H1 (cell line): Measurements from ENCODE around the gene EFEMP2. TPM values are rescaled to one million over a fixed set of nuclear protein-coding genes. Genes with fewer than 3 reads are reported as not detected.
A peak's percentile ranks its signal among the peaks of the same experiment; 100 is the strongest.

ENCODE experiments used
- CTCF ChIA-PET: fragments of 300-600 bp; sonication (Branson Sonifier 250); formaldehyde crosslinking; loops from one replicate; lab custom pipeline; 2021; ENCODE audit not compliant: partially characterized antibody; lab: Charles Lee
- POLR2A ChIA-PET: fragments of 300-600 bp; sonication (Branson Sonifier 250); formaldehyde crosslinking; loops from one replicate; lab custom pipeline; 2021; ENCODE audit warnings: inconsistent platforms; ENCODE audit not compliant: partially characterized antibody; lab: Charles Lee
- DNase-seq, 2 experiments: peaks; one replicate each; pipeline versions ENCODE4 v3.0.0 to v3.0.0-alpha.2; 2010 to 2022; ENCODE audit warnings: low spot score in 2 of 2, low read depth in 1 of 2, mixed read lengths in 1 of 2
- FAIRE-seq: peaks from 2 replicates; lab custom pipeline; 2011; peaks lifted over from hg19 to GRCh38; lab: Jason Lieb, UNC
- H2AFZ ChIP-seq: 2 replicates; pipeline ENCODE4 v1.8.1; 2012; ENCODE audit warnings: low read length, inconsistent platforms
- H2AK5ac ChIP-seq: 2 replicates; pipeline ENCODE4 v1.6.1; 2013; ENCODE audit warnings: low read depth, low read length
- H2BK120ac ChIP-seq: replicated peaks from 2 replicates; pipeline ENCODE3; 2013; ENCODE audit warnings: low read depth, low read length, inconsistent platforms
- H2BK12ac ChIP-seq: 2 replicates; pipeline ENCODE4 v1.6.1; 2013; ENCODE audit warnings: low read depth, low read length
- H2BK15ac ChIP-seq: 2 replicates; pipeline ENCODE4 v1.6.1; 2013; ENCODE audit warnings: low read length
- H2BK20ac ChIP-seq: 2 replicates; pipeline ENCODE4 v1.6.1; 2013; ENCODE audit warnings: low read length
- H2BK5ac ChIP-seq: 2 replicates; pipeline ENCODE4 v1.6.1; 2013; ENCODE audit warnings: low read depth, low read length
- H3K14ac ChIP-seq: 2 replicates; pipeline ENCODE4 v1.6.1; 2013; ENCODE audit warnings: inconsistent platforms; ENCODE audit not compliant: insufficient read length
- H3K18ac ChIP-seq: 2 replicates; pipeline ENCODE4 v1.6.1; 2013; ENCODE audit warnings: low read length; ENCODE audit errors: extremely low read depth
- H3K23ac ChIP-seq: 2 replicates; pipeline ENCODE4 v1.6.1; 2013; ENCODE audit warnings: inconsistent platforms; ENCODE audit not compliant: insufficient read length
- H3K23me2 ChIP-seq: 2 replicates; pipeline ENCODE4 v1.6.1; 2013; ENCODE audit warnings: low read depth, low read length
- H3K27ac ChIP-seq: 2 replicates; pipeline ENCODE4 v1.6.1; 2011; ENCODE audit warnings: low read depth, low read length, inconsistent platforms
- H3K27me3 ChIP-seq, 4 experiments: replicated peaks in 1 of 4; 1 replicate in 1 of 4; 2 replicates in 3 of 4; pipeline versions ENCODE4 v1.6.1 to v1.8.1; 2011 to 2013; ENCODE audit warnings: low read length in 3 of 4, mild to moderate bottlenecking in 3 of 4, inconsistent platforms in 2 of 4, mixed read lengths in 2 of 4, moderate library complexity in 1 of 4; ENCODE audit not compliant: control insufficient read depth in 3 of 4, insufficient read depth in 3 of 4; ENCODE audit errors: extremely low read depth in 1 of 4
- H3K36me3 ChIP-seq, 4 experiments: 2 replicates each; pipeline versions ENCODE4 v1.6.1 to v1.8.1; 2011 to 2013; ENCODE audit warnings: mild to moderate bottlenecking in 4 of 4, low read length in 3 of 4, moderate library complexity in 2 of 4, control low read depth in 1 of 4, inconsistent platforms in 1 of 4; ENCODE audit not compliant: insufficient read depth in 4 of 4, control insufficient read depth in 2 of 4
- H3K4ac ChIP-seq: replicated peaks from 2 replicates; pipeline ENCODE3; 2013; ENCODE audit warnings: low read length, low read depth, mixed read lengths, inconsistent platforms; ENCODE audit not compliant: insufficient read length
- H3K4me1 ChIP-seq, 4 experiments: replicated peaks in 1 of 4; 1 replicate in 1 of 4; 2 replicates in 3 of 4; pipeline versions ENCODE4 v1.6.1 to v1.8.1; 2011 to 2013; ENCODE audit warnings: low read length in 3 of 4, inconsistent platforms in 2 of 4, mixed read lengths in 1 of 4; ENCODE audit not compliant: insufficient read depth in 4 of 4, control insufficient read depth in 3 of 4
- H3K4me2 ChIP-seq, 2 experiments: 2 replicates each; pipeline versions ENCODE4 v1.6.1 to v1.8.1; 2011 to 2013; ENCODE audit warnings: low read depth in 2 of 2, low read length in 2 of 2, control low read depth in 1 of 2, inconsistent platforms in 1 of 2, mild to moderate bottlenecking in 1 of 2; ENCODE audit not compliant: insufficient read depth in 1 of 2
- H3K4me3 ChIP-seq, 4 experiments: fragments of 200-600, 300-600 bp in 1 of 4; sonication (generic), shearing (Covaris generic), sonication (Bioruptor Twin) in 1 of 4; 2 replicates each; pipeline versions ENCODE4 v1.5.1 to v1.8.1; 2011 to 2016; ENCODE audit warnings: low read length in 4 of 4, low read depth in 3 of 4, control low read depth in 2 of 4, inconsistent platforms in 2 of 4, mild to moderate bottlenecking in 2 of 4, mixed read lengths in 1 of 4, moderate library complexity in 1 of 4; ENCODE audit not compliant: insufficient read depth in 2 of 4; ENCODE audit errors: extremely low read depth in 1 of 4
- H3K56ac ChIP-seq: replicated peaks from 2 replicates; pipeline ENCODE3; 2013; ENCODE audit warnings: low read depth, mild to moderate bottlenecking, mixed read lengths, low read length, inconsistent platforms; ENCODE audit not compliant: insufficient read length
- H3K79me1 ChIP-seq: 2 replicates; pipeline ENCODE4 v1.6.1; 2013; ENCODE audit warnings: low read depth, low read length, control low read depth
- H3K79me2 ChIP-seq, 2 experiments: 2 replicates each; pipeline versions ENCODE4 v1.6.1 to v1.8.1; 2012 to 2013; ENCODE audit warnings: low read length in 2 of 2, mild to moderate bottlenecking in 2 of 2, inconsistent platforms in 1 of 2; ENCODE audit not compliant: insufficient read depth in 2 of 2, control insufficient read depth in 1 of 2
- H3K9ac ChIP-seq, 4 experiments: replicated peaks in 1 of 4; 1 replicate in 1 of 4; 2 replicates in 3 of 4; pipeline versions ENCODE4 v1.6.1 to v1.8.1; 2011 to 2013; ENCODE audit warnings: low read depth in 3 of 4, low read length in 3 of 4, control low read depth in 2 of 4, mild to moderate bottlenecking in 2 of 4, moderate library complexity in 2 of 4, inconsistent platforms in 1 of 4; ENCODE audit errors: extremely low read depth in 1 of 4
- H3K9me3 ChIP-seq, 2 experiments: 2 replicates each; pipeline versions ENCODE4 v1.6.1 to v1.8.1; 2012 to 2013; ENCODE audit warnings: mild to moderate bottlenecking in 2 of 2, moderate library complexity in 2 of 2, control low read depth in 1 of 2, inconsistent platforms in 1 of 2, low read depth in 1 of 2, low read length in 1 of 2, mixed read lengths in 1 of 2; ENCODE audit not compliant: insufficient read depth in 2 of 2
- H4K20me1 ChIP-seq, 2 experiments: replicated peaks in 1 of 2; 2 replicates each; pipeline versions ENCODE3 to v1.8.1; 2011 to 2013; ENCODE audit warnings: inconsistent platforms in 2 of 2, low read length in 2 of 2, mild to moderate bottlenecking in 1 of 2; ENCODE audit not compliant: insufficient read depth in 2 of 2, control insufficient read depth in 1 of 2
- H4K5ac ChIP-seq: 2 replicates; pipeline ENCODE4 v1.6.1; 2013; ENCODE audit warnings: low read length, low read depth, mixed read lengths, inconsistent platforms; ENCODE audit not compliant: insufficient read length
- H4K8ac ChIP-seq: 2 replicates; pipeline ENCODE4 v1.8.0; 2013; ENCODE audit warnings: mild to moderate bottlenecking, moderate library complexity, low read length, inconsistent platforms; ENCODE audit not compliant: insufficient read depth; ENCODE audit errors: extremely low read depth
- H4K91ac ChIP-seq: replicated peaks from 2 replicates; pipeline ENCODE3; 2013; ENCODE audit warnings: low read length, mixed read lengths, inconsistent platforms; ENCODE audit not compliant: insufficient read length
- BRCA1 ChIP-seq: IDR thresholded peaks from 2 replicates; pipeline ENCODE4 v1.6.1; 2012; ENCODE audit warnings: low read depth, low read length, improper control_type of control experiment
- CEBPB ChIP-seq: IDR thresholded peaks from 2 replicates; pipeline ENCODE4 v1.6.1; 2012; ENCODE audit warnings: low read depth, low read length
- E2F6 ChIP-seq: IDR thresholded peaks from 2 replicates; pipeline ENCODE4 v1.6.1; 2012; ENCODE audit warnings: inconsistent platforms
- EZH2 ChIP-seq: fragments of 200-600 bp; sonication (generic); IDR thresholded peaks from 2 replicates; pipeline ENCODE4 v1.7.1; 2012; ENCODE audit warnings: low read depth, mild to moderate bottlenecking, moderate library complexity, low read length, inconsistent platforms; ENCODE audit not compliant: severe bottlenecking
- HDAC6 ChIP-seq: IDR thresholded peaks from one replicate; pipeline ENCODE4 v1.7.1; 2012; ENCODE audit warnings: low read depth, mild to moderate bottlenecking, inconsistent platforms, low read length, moderate library complexity
- KDM1A ChIP-seq: fragments of 200-600, 300-600 bp; sonication (generic); IDR thresholded peaks from 2 replicates; pipeline ENCODE4 v1.7.1; 2016; ENCODE audit warnings: mild to moderate bottlenecking, low read length, borderline replicate concordance
- KDM5A ChIP-seq: fragments of 200-600 bp; IDR thresholded peaks from 2 replicates; pipeline ENCODE4 v1.7.1; 2012; ENCODE audit warnings: mild to moderate bottlenecking, low read length, inconsistent platforms, mixed read lengths
- PHF8 ChIP-seq: fragments of 200-600 bp; sonication (generic); conservative IDR thresholded peaks from 2 replicates; pipeline ENCODE4 v1.7.1; 2012; ENCODE audit warnings: low read depth, mild to moderate bottlenecking, inconsistent platforms, low read length, moderate library complexity
- RAD21 ChIP-seq, 2 experiments: IDR thresholded peaks in 1 of 2; conservative IDR thresholded peaks in 1 of 2; 2 replicates each; pipeline ENCODE4 v1.6.1; 2011; ENCODE audit warnings: low read depth in 2 of 2, low read length in 2 of 2, improper control_type of control experiment in 1 of 2, inconsistent platforms in 1 of 2, mild to moderate bottlenecking in 1 of 2, moderate library complexity in 1 of 2
- RXRA ChIP-seq: IDR thresholded peaks from 2 replicates; pipeline ENCODE4 v1.6.1; 2011; ENCODE audit warnings: low read depth, mild to moderate bottlenecking, low read length, moderate library complexity; ENCODE audit not compliant: insufficient read depth
- SIX5 ChIP-seq: IDR thresholded peaks from 2 replicates; pipeline ENCODE4 v1.6.1; 2011; ENCODE audit warnings: mild to moderate bottlenecking, low read depth, low read length
- SUZ12 ChIP-seq: fragments of 200-600 bp; sonication (generic); IDR thresholded peaks from 2 replicates; pipeline ENCODE4 v1.6.1; 2012; ENCODE audit warnings: mild to moderate bottlenecking, inconsistent platforms, low read length, moderate library complexity, mixed read lengths
- WGBS, 2 experiments: shearing (Covaris generic) in 1 of 2; methylation state at CpG; one replicate each; pipeline versions ENCODE4 v1.1.6 to v1.1.7; 2013 to 2015; ENCODE audit warnings: low lambda C conversion rate in 2 of 2, mixed read lengths in 2 of 2, inconsistent platforms in 1 of 2, low coverage in 1 of 2, missing lambda C conversion rate in 1 of 2; ENCODE audit not compliant: insufficient replicate concordance in 2 of 2, insufficient coverage in 1 of 2, insufficient read length in 1 of 2; ENCODE audit errors: extremely low coverage in 1 of 2, missing lambda C conversion rate in 1 of 2; 5-methylcytosine and 5-hydroxymethylcytosine counted together
- polyA plus RNA-seq, 7 experiments: library from polyadenylated mRNA; depleted of rRNA in 3 of 7; stranded (reverse) in 5 of 7; unstranded in 2 of 7; fragments of >200 nt in 5 of 7; fragments of 200-250 nt in 2 of 7; gene quantifications; 1 replicate in 5 of 7; 2 replicates in 1 of 7; 4 replicates in 1 of 7; pipeline versions ENCODE4 v1.2.1 to v1.2.3, GENCODE V29; 2011 to 2013; ENCODE audit warnings: missing spikeins in 2 of 7, mixed read lengths in 2 of 7
- total RNA-seq: library from RNA; stranded (reverse); fragmentation: NEBNext Ultra II Directional; extraction: Animal tissue kit (Norgen Biotek cat#: 25700); gene quantifications from 2 replicates; pipeline ENCODE4 v1.2.1, GENCODE V29; 2021

The EFEMP2 gene
- total and polyA plus RNA-seq, 2 of the 8 experiments (the other 6 are each of a cell fraction or from before 2014, with no cell fraction given): 8.8 to 17.2 TPM

- FAIRE-seq (no peak), DNase-seq (no peak)
- Histone ChIP-seq H3K4me3 (peak overlapping the region; percentile 75 to 95 (median 82)), H3K27me3 (no peaks in the 10 kb centered on the region), H2BK20ac (no peak overlapping the region), H3K27ac (peak overlapping the region; percentile 82; the same call in 1 of the 2 replicates), H4K5ac (peak overlapping the region; percentile 64), H4K8ac (peak overlapping the region; percentile 64), H3K14ac (no peak overlapping the region), H3K4me1 (peaks cover 0 to 14% (median 6%) of the 10 kb centered on the region in 4 experiments; a peak in 5 of 7 replicates), H3K23ac (no peak overlapping the region), H3K4me2 (peak overlapping the region; percentile 95 to 97), H2BK5ac (peak overlapping the region; percentile 89; the same call in 1 of the 2 replicates), H3K4ac (peak overlapping the region; percentile 32), H3K18ac (peak overlapping the region; percentile 38; the same call in 1 of the 2 replicates), H3K9ac (peak overlapping the region; percentile 74 to 97 (median 86)), H2BK12ac (peak overlapping the region; percentile 43; the same call in 1 of the 2 replicates), H2BK15ac (0 out of 2 replicates have a peak overlapping the region, but pooled peaks have one; percentile 3), H4K20me1 (peaks cover 6 to 9% of the 10 kb centered on the region in 2 experiments), H3K79me1 (peaks cover 5% of the 10 kb centered on the region), H2AK5ac (no peak overlapping the region), H3K79me2 (peaks cover 6 to 20% of the 10 kb centered on the region in 2 experiments), H2BK120ac (no peak overlapping the region), H3K23me2 (peaks cover 19% of the 10 kb centered on the region), H3K56ac (peak overlapping the region; percentile 59), H4K91ac (peak overlapping the region; percentile 79), H2AFZ (no peak overlapping the region), H3K9me3 (no peaks in the 10 kb centered on the region), H3K36me3 (peaks cover 5 to 17% (median 15%) of the 10 kb centered on the region in 4 experiments)
- TF ChIP-seq PHF8 (no peak), RXRA (no peak), BRCA1 (no peak), KDM5A (no peak), HDAC6 (no peak), SUZ12 (no peak), RAD21 (IDR thresholded peaks at IDR 0.05 in 1 of 2, conservative IDR thresholded peaks at IDR 0.05 in 1 of 2; ENCODE audit: low read depth in 2 of 2, low read length in 2 of 2) (no peak), CEBPB (no peak), KDM1A (no peak), EZH2 (no peak), E2F6 (no peak), SIX5 (no peak)
- POLR2A ChIA-PET: interaction anchor here (0.6 to 39.7 kb wide), 17 partner anchors 5 to 314 kb away, joined by 3 to 1071 read pairs (median 4); partner anchors contain the start of genes CCDC85B, CFL1, CTSW and EFEMP2
- 13% methylated on average over 14 of the region's 14 CpGs; no CpG with 5 or more reads in 1 of the 2 experiments for WGBS, 2 experiments
- CTCF ChIA-PET: interaction anchor here (0.6 to 9.9 kb wide), 16 partner anchors 9 to 246 kb away, joined by 3 to 191 read pairs (median 5); partner anchors contain the start of genes CCDC85B, CTSW, FIBP and KAT5
These were observed 11.5 kb downstream of the EFEMP2 start for GRCh38 chr11:65861165-65861505.
